GM19395 (cell line): ENCODE measurements around the gene RAB44.

Source experiments
- ATAC-seq: cut with Tn5 transposase; IDR thresholded peaks from one replicate; pipeline ENCODE4 v1.9.1; 2021; ENCODE audit warnings: mild to moderate bottlenecking, moderate library complexity; ENCODE audit not compliant: unreplicated experiment

RAB44 gene

DNA sequence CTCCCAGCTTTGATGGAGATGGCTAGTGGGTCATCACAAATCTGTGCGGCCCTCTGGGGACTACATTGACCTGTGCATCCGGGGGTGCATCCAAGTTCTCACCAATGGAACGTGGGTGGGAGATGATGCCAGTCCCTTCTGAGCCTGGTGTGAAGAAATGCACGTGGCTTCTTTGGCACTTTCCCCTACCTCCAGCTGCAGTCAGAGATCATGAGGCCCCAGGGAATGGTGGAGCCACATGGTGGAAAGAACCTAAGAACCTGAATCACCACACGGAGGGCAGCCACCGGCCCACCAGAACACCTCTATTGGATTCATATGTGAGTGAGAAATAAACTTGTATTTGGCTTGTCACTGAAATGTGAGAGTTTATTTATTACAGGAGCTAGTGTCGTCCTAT lies 29.0 kb upstream of the RAB44 start:
- no peak for ATAC-seq

DNA sequence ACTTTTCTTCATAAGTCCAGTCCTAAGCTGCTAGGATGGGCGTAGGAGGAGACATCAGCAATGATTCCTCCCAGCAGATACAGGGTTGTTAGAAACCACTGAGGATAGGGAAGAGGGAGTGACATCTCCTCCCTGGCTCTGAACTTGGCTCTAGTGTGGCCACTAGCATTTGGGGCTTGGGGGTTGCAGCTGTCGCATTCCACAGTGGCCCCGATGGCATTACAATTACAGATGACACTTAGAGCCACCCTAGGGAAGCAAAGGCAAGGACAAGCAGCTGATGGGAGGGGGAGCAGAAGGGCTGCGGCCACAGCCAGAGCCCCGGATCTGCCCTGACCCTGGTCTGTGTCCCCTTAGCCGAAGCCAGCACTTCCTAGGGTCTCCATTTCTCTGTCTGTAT lies 28.6 kb upstream of the RAB44 start:
- ATAC-seq, result no peak

DNA sequence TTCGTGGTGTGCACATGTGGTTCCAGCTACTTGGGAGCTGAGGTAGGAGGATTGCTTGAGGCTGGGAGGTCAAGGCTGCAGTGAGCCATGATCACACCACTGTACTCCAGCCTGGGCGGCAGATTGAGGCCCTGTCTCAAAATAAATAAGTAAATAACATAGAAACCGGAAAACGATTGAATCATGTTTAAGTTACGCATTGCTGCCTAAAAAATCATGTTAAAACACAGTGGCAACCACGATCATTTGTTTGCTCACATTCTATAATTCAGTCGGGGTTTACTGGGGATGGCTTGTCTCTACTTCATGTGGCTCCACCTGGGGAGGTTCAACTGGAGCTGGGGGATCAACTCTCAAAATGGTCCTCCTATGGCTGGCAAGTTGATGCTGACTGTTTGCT lies 27.4 kb upstream of the RAB44 start:
- no peak for ATAC-seq

DNA sequence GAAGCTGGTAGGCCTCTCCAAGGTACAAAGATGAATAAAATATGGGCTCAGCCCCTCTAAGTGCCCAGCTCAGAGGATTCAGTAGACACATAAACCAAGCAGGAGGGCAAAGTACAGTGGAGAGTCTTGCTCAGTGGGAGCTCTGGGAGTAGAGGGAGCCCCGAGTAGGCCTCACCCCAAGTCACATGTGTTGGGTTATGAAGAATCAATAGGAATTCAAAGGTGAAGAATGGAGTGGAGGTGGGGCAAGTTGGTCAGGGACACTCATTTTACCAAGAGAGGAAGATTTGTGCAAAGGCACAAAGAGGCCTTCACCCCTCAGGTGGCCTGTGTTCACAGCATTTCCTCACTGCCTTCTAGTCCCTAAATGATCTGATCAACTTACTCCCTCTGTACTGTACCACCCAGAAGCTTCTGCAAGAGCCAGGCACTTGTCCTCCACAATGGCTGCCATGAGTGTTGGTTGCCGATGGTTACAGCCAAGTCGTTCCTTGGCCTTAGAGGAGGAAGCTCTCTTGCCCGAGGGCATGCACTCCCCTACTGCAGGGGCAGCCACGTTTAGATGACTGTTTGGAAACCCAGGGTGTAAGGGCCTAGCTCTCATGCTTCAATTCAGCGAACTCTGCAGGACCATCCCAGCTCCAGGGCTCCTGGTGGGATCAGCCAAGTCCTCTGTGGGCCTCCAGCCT lies 25.8 kb upstream of the RAB44 start:
- no peak for ATAC-seq

DNA sequence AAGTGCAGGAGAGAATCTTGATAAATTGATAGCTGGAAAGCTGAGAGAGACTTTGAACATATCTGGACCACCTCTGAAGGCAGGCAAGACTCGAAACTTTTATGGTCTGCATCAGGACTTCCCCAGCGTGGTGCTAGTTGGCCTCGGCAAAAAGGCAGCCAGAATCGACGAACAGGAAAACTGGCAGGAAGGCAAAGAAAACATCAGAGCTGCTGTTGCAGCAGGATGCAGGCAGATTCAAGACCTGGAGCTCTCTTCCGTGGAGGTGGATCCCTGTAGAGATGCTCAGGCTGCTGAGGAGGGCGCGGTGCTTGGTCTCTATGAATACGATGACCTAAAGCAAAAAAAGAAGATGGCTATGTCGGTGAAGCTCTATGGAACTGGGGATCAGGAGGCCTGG lies 23.7 kb upstream of the RAB44 start:
- ATAC-seq, result no peak

DNA sequence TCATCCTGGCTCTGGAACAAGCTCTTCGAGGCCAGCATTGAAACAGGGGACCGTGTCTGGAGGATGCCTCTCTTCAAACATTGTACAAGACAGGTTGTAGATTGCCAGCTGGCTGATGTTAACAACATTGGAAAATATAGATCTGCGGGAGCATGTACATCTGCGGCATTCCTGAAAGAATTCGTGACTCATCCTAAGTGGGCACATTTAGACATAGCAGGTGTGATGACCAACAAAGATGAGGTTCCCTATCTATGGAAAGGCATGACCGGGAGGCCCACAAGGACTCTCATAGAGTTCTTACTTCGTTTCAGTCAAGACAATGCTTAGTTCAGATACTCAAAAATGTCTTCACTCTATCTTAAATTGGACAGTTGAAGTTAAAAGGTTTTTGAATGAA lies 22.7 kb upstream of the RAB44 start:
- no peak for ATAC-seq

DNA sequence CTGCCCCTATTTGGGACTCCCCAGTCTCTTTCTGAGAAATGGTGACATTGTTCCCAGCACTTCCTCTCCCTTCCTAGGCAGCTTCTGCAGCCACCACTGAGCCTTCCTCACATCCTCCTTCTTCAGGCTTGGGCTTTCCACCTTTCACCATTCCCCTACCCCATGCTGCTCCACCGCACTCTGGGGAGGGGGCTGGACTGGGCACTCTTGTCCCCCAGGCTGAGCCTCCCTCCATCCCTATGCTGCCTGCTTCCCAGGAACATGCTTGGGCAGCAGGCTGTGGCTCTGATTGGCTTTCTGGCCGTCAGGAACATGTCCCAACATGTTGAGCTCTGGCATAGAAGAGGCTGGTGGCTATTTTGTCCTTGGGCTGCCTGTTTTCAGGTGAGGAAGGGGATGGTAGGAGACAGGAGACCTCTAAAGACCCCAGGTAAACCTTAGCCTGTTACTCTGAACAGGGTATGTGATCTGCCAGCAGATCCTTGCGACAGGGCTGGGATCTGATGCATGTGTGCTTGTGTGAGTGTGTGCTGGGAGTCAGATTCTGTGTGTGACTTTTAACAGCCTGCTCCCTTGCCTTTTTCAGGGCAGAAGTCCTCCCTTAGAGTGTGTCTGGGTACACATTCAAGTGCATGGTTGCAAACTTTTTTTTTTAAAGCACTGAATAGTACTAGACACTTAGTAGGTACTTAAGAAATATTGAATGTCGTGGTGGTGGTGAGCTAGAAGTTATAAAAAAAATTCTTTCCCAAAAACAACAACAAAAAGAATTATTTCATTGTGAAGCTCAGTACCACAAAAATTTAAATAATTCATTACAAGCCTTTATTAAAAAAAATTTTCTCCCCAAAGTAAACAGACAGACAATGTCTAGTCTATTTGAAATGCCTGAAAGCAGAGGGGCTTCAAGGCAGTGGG lies 21.2 kb upstream of the RAB44 start:
- ATAC-seq, result no peak

DNA sequence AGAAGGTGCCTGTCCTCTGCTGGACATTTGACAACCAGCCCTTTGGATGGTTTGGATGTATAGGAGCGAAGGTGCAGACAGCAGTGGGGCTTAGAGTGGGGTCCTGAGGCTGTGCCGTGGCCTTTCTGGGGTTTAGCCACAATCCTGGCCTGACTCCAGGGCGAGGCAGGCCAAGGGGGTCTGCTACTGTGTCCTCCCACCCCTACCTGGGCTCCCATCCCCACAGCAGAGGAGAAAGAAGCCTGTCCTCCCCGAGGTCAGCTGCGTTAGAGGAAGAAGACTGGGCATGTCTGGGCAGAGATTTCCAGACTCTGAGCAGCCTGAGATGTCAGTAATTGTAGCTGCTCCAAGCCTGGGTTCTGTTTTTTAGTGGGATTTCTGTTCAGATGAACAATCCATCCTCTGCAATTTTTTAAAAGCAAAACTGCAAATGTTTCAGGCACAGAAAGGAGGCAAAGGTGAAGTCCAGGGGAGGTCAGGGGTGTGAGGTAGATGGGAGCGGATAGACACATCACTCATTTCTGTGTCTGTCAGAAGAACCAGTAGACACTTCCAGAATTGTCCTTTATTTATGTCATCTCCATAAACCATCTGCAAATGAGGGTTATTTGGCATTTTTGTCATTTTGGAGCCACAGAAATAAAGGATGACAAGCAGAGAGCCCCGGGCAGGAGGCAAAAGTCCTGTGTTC lies 20.4 kb upstream of the RAB44 start:
- no peak for ATAC-seq

DNA sequence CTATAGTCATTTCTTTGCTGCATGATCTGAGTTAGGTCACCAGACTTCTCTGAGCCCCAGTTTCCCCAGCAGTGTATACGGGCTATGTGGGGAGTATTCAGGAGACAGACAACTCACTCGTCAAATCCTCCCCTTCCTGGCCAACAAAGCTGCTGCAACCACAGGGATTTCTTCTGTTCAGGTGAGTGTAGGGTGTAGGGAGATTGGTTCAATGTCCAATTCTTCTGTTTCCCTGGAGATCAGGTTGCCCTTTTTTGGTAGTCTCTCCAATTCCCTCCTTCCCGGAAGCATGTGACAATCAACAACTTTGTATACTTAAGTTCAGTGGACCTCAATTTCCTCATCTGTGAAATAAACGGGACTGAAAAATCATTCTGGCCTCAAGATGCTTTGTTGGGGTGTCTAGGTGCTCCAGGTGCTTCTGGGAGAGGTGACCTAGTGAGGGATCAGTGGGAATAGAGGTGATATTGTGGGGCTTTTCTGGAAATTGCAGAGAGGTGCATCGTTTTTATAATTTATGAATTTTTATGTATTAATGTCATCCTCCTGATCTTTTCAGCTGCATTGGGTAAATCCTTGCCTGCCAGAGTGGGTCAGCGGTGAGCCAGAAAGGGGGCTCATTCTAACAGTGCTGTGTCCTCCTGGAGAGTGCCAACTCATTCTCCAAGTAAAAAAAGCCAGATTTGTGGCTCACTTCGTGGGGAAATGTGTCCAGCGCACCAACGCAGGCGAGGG lies 19.7 kb upstream of the RAB44 start:
- ATAC-seq, result peak; percentile 2

DNA sequence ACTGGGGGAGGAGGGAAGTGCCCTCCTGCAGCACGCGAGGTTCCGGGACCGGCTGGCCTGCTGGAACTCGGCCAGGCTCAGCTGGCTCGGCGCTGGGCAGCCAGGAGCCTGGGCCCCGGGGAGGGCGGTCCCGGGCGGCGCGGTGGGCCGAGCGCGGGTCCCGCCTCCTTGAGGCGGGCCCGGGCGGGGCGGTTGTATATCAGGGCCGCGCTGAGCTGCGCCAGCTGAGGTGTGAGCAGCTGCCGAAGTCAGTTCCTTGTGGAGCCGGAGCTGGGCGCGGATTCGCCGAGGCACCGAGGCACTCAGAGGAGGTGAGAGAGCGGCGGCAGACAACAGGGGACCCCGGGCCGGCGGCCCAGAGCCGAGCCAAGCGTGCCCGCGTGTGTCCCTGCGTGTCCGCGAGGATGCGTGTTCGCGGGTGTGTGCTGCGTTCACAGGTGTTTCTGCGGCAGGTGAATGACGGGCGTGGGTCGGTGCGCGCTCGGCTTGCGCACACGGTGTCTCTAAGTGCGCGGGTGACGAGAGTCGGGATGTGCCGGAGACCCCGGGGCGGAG lies 19.1 kb upstream of the RAB44 start, which contains the start of gene CDKN1A:
Gene CDKN1A, plus strand, starts transcription at position 227 of the 555 bp plus-strand sequence. CDS start 5,388 bp downstream, outside the sequence.
- peak; percentile 41 for ATAC-seq

DNA sequence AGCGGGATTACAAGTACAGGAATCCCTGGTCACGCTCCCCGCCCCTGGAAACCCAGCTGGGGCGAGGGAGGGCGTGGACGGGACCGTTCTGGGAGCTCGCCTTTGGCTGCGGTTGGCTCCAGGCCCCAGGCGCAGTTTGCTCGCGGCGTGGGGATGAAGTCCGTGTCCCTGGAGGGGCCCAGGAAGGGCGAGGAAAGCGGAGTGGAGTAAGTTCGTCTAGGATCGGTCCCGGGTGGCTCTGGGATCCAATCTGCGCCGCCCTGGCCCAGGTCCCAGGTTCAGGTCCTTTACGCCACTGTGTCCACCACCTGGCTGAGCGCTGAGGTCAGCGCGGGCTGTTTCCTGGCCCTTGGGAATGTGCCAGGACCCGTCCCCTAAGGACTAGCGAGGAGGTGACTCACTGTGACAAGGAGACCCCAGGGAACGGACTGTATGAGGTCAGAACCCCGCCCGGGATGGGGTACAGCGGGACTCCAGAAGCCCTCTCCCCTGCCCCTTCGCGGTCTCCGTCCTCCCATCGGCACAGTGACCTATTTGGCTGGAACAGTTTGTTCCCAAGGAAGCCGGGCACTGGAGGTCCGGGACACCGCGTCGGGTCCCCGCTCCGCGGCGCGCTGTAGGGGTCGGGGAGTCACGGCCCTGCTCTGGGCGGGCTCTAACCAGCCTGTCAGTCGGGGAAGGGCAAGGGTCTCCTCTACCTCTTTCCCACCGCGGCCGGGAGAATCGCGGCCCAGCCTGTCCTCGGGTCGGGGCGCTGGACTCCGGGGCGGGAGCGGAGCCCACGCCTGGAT lies 18.4 kb upstream of the RAB44 start:
- no peak for ATAC-seq

DNA sequence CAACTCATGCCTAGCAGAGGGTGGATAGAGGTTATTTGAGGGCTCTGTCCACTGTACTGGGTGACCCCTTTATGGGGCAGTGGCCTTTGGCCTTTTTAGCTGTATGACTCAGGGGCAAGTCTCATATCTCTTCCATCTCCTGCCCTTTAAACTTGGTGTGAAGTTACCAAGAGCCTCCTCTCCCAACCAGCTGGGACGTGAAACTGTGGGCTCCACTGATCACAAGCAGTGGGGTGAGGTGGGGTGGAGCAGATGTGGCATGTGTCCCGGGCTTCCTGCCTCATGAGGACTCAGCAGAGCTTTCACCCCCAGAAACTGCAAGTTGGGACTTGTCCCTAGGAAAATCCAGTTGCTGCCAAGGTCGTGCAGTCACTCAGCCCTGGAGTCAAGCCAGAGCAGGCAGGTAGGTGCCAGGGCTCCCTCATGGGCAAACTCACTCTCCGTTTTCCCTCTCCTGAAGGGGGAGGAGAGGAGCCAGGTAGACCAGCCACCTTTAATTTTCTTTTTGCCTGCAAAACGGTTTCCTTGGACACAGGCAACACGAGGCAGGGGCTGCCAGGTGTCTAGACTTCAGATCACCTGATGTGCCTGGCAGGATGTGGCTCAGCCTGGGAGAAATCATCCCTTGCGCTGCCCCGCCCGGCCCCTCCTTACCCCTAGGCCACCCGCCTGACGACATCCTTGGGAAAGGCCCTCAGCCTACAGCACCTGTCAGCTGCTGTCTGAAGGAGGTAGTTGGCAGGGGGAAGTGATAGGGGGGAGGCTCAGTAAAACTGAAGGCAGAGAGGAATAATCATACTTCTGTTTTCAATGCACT lies 15.1 kb upstream of the RAB44 start:
- peak; percentile 26 for ATAC-seq

DNA sequence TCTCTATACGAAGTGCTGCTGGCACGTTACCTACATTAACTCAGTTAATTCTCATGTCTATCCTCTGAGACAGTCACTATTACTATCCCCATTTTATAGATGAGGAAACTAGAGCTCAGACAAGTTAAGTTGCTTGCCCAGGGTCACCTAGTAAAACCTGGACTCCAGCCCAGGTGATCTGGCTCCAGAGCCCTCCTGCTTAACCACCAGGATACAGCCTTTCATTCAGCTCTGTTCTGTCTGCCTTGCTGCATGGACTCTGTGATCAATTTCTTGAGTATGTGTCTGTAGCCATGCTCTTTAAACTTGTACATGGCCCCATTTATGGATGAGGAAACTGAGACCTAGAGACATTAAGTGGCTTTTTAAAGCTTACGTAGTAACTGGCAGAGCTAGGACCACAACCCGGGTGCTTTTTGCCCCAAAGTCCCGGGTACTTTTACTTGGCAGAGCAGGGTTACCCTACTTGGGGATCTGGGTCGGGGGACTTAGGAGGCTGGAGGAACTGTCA lies 14.4 kb upstream of the RAB44 start:
- ATAC-seq, result no peak

DNA sequence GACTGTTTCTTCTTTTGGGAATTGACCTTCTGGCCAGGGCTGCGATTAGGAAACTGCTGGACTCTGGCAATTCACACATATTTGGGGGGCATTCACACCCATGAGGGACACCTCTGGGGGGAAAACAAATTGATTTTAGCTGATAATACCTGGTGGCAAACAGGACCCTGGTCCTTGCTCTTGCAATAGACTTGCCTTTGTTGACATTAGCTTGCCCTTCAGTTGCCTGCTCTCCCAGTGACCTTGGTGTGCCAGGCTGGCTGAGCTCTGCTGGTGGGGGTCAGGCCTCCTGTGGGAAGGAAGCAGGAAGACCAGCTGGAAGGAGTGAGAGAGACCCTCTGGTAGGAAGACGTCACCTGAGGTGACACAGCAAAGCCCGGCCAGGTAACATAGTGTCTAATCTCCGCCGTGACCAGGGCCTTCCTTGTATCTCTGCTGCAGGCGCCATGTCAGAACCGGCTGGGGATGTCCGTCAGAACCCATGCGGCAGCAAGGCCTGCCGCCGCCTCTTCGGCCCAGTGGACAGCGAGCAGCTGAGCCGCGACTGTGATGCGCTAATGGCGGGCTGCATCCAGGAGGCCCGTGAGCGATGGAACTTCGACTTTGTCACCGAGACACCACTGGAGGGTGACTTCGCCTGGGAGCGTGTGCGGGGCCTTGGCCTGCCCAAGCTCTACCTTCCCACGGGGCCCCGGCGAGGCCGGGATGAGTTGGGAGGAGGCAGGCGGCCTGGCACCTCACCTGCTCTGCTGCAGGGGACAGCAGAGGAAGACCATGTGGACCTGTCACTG lies 13.8 kb upstream of the RAB44 start:
- no peak for ATAC-seq

DNA sequence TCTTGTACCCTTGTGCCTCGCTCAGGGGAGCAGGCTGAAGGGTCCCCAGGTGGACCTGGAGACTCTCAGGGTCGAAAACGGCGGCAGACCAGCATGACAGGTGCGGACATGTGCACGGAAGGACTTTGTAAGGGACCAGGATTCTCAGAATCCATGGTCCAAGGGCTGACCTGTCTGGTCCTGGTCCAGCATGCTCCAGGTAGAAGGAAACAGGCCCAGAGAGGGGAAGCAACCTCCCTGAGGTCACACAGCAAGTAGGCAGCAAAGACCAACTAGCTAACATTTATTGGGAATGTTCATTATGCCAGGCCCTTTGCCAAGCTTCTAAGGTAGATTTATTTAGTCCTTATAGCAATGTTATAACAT lies 13.2 kb upstream of the RAB44 start:
- ATAC-seq, result no peak

DNA sequence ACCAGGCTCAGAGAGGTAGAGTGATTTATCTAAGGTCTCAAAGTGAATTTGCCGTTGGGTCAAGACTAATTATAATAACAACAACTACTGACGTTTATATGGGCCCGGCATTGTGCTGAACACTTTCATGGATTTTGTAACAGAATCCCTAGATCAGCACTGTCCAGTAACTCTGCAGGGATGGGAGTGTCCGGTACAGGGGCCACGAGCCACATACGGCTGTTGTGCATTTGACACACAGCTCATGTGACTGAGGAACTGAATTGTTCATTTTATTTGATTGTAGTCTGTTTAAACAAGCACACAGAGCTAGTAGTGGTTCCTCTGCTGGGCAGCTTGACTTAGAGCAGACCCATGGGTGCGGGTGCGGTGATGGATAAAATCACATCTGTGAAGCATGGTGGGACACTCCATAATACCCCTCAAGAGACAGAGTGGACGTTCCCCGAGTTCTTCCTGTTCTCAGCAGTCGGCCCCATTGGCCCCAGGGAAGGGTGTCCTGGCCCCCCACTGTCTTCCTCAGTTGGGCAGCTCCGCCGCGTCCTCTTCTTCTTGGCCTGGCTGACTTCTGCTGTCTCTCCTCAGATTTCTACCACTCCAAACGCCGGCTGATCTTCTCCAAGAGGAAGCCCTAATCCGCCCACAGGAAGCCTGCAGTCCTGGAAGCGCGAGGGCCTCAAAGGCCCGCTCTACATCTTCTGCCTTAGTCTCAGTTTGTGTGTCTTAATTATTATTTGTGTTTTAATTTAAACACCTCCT lies 12.3 kb upstream of the RAB44 start:
- no peak for ATAC-seq

DNA sequence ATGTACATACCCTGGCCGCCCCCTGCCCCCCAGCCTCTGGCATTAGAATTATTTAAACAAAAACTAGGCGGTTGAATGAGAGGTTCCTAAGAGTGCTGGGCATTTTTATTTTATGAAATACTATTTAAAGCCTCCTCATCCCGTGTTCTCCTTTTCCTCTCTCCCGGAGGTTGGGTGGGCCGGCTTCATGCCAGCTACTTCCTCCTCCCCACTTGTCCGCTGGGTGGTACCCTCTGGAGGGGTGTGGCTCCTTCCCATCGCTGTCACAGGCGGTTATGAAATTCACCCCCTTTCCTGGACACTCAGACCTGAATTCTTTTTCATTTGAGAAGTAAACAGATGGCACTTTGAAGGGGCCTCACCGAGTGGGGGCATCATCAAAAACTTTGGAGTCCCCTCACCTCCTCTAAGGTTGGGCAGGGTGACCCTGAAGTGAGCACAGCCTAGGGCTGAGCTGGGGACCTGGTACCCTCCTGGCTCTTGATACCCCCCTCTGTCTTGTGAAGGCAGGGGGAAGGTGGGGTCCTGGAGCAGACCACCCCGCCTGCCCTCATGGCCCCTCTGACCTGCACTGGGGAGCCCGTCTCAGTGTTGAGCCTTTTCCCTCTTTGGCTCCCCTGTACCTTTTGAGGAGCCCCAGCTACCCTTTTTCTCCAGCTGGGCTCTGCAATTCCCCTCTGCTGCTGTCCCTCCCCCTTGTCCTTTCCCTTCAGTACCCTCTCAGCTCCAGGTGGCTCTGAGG lies 11.5 kb upstream of the RAB44 start:
- no peak for ATAC-seq
